Renal cortical epithelial cell (primary cell): ENCODE measurements around the gene IL4I1. TPM values are rescaled to one million over a fixed set of nuclear protein-coding genes. Genes with fewer than 3 reads are reported as not detected.

Experiments
- DNase-seq: peaks from one replicate; pipeline ENCODE4 v3.0.0-alpha.2; 2011; ENCODE audit warnings: low read depth
- total RNA-seq: library from RNA; depleted of rRNA; stranded (reverse); fragments of >200 nt; gene quantifications from 2 replicates; pipeline ENCODE4 v1.2.3, GENCODE V29; 2014

IL4I1 gene
- total RNA-seq, 1 donor from 2014 or later: 4.9 TPM

DNA sequence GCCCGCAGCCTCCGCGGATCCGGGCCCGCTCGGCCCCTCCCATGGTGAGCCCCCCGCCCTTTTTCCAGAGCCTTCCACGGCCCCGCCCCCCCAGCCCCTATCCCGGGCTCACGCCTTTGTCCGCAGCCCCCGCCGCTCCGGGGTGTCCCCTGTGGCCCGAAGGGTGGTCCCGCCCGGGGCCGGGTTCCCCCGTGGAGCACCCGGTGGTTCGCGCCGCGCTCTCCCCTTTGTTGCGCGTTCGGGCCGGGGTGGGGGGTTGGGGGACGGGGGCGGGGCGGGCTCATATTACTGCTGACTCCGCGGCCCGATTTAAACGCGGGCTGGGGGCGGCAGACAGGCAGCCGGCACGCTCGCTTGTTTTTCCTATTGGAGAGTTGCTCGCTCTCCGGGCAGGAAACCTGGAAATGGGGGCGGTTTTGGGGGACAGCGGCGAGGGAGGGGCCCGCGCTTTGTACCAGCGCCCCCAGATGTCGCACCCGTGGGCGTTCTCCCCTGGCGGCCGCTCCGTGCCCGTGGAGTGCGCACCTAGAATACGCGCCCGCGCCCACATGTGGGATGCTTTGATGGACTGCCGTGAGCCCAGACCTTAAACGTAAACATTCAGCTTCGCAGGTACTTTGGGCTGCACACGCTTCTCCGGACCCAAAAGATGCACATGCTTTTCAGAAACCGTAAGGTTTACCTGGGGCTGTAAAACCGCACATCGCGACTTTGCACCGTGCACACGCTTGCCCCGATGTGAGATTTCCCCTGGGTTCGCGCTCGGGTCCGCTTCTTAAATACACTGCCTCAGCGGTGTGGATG, 45.0 kb downstream of the IL4I1 start:
- DNase-seq: no peak

DNA sequence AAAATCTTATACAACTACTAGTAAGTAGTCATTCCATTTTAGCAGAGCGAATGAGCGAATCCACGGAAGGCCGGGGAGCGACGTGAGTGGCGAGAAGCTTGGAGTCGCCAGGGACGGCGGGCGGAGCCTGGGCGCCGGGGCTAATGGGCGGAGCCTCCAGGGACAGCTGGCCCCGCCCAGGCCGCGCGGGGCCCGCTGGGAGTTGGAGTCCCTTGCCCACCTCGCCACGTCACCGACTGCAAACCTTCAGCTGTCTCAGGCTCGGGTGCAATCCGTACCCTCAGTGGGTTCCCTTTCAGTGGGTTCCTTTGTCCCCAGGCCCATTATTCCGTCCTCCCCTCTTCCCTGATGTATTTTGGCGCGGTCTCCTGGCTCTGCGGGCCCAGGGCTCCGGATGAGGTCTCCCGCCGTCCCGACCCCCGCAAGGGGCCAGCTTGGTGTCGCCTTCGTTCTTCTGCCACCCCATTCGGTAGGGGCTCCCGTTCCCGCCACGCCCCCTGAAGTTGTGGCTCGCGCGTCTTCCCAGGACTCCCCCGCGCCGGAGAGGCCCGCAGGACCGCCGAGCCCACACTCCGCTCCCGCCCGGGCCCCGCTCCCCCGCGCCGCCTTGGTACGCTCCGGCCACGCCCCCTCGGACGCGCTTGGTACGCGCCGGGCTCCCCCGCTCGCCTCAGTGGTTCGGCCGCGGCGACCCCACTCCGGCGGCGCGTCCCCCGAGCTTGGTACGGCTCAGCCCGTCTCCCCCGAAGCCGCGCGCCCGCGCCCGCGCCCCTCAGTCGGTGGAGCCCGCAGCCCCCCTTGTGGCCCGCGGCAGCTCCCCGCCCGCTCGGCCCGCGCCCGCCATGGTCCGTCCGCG, 46.0 kb downstream of the IL4I1 start, which contains the start of gene PTOV1:
PTOV1 (plus strand) TSS at position 673 of the 856 bp plus-strand sequence.
- peak; percentile 78 for DNase-seq

DNA sequence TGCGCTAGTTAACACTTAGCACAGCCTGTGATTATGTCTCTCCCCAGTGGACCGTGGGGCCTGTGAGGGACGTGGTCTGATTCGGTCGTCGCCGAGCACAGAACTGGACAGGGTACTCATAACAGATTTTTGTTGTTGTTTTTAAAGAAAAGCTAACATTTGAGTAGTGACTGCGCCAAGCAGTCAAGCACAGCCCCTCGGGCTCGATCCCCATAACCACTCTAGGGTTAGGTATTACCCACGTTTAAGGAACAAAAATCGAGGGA, 46.5 kb downstream of the IL4I1 start:
- no peak for DNase-seq

DNA sequence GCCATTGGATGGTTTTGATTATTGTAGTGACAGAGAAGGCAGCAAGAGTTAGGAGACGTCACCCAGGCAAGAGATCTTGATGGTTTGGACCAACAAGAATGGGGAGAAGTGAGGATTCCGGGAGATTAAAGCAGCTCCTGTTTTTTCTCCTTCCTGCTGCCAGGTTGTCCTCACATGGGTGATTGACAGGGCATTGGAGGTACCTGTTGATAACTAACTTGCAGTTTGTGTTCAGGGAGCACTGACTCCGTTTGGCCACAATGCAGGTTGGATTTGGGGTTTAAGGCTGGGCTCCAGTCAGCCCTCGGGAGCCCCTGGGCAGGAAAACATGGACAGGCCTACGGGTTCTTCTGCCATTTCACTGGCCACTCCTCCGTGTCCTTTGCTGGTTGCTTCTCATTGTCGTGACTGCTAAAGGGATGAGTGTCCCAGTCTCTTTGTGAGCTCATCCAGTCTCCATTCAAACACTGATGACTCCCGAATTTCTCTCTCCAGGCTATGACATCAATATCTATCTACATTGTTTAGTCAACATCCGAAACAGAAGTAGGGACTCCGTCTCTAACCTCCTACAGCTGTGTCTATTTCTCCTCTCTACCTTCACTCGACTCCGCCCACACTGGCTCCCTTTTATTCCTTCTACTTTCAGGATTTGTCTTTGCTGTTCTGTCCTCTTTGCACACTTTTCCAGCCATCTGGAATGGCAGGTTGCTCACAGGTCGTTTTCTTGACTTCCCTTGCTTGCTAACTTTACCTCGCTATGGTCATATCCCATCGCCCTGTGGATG, 47.1 kb downstream of the IL4I1 start:
- DNase-seq: no peak

DNA sequence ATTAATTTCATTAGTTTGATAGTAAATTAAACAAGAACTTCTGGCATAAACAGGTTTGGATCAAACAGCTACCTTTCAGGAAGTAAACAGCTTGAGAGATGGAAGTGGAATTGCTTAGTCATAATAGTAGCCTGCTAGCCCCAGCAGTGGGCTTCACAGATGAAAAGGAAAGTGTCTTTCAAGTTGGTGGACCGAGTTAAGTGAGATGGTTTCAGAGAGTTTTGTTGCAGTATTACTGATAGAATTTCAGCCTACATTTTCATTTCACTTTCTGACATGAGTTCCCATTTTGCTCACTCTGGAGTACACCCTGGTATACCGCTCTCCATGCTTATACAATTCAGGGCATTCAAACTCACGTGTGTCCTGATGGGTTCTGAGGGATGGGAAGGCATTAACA, 47.7 kb downstream of the IL4I1 start:
- DNase-seq: peak; percentile 16

DNA sequence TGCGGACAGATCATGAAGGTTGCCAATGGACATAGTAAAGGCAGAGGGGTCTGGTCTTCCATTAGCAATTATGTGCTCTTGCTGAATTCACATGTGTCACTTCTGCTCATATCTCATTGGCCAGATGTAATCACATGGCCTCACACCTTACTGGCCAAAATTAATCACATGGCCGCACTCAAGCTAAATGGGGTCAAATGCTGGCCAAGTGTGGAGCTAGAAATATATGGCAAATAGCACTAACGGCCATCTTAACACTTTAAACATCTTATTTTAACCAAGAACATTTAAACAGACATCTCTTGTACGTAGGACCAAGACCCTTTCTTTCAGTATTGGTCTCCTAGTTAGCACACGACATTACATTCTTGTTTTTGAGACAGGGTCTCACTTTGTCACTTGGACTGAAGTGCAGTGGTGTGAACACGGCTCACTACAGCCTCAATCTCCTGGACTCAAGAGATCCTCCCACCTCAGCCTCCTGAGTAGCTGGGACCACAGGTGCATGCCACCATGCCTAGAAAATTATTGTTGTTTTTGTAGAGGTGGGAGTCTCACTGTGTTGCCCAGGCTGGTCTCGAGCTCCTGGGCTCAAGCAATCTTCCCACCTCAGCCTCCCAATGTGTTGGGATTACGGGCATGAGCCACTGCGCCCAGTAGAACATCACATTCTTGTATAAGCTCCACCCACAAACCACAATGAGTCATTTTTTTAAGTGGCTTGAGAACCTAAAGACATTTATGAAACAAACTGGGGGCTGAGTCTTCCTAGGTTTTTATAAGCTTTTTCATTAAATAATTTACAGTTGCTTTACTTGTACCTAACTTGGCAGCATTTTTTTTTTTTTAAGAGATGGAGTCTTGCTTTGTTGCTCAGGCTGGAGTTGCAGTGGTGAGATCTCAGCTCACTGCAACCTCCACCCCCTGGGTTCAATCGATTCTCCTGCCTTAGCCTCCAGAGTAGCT, 48.7 kb downstream of the IL4I1 start:
- DNase-seq: peak; percentile 94

DNA sequence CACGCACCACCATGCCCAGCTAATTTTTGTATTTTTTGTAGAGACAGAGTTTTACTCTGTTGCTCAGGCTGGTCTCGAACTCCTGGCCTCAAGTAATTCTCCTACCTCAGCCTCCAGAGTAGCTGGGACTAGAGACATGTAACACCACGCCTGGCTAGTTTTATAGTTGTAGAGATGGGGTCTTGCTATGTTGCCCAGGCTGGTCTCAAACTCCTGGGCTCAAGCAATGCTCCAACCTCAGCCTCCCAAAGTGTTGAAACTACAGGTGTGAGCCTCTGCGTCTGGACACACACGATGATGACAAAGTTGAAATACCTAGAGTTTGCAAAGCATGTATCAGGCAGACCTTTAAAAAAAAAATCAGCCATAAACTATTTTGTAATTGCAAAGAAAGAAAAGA, 50.3 kb downstream of the IL4I1 start:
- no peak for DNase-seq

DNA sequence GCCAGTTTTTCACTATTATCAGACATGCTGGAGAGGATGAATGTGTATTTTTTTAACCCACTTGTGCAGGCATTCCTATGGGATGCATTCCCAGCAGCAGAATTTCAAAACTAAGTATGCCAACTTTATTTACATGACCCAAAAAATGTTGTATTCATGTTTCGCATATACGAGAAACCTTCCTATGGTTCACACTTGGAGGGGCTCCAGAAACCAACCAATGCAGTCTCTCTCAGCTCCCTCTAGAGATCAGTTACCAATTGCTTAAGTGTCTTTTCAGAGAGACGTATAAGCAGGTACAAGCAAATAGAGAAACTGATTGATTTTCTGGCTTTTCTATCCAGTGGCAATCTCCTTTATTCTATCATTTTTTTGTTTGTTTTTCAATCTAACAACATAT, 51.3 kb downstream of the IL4I1 start:
- no peak for DNase-seq

DNA sequence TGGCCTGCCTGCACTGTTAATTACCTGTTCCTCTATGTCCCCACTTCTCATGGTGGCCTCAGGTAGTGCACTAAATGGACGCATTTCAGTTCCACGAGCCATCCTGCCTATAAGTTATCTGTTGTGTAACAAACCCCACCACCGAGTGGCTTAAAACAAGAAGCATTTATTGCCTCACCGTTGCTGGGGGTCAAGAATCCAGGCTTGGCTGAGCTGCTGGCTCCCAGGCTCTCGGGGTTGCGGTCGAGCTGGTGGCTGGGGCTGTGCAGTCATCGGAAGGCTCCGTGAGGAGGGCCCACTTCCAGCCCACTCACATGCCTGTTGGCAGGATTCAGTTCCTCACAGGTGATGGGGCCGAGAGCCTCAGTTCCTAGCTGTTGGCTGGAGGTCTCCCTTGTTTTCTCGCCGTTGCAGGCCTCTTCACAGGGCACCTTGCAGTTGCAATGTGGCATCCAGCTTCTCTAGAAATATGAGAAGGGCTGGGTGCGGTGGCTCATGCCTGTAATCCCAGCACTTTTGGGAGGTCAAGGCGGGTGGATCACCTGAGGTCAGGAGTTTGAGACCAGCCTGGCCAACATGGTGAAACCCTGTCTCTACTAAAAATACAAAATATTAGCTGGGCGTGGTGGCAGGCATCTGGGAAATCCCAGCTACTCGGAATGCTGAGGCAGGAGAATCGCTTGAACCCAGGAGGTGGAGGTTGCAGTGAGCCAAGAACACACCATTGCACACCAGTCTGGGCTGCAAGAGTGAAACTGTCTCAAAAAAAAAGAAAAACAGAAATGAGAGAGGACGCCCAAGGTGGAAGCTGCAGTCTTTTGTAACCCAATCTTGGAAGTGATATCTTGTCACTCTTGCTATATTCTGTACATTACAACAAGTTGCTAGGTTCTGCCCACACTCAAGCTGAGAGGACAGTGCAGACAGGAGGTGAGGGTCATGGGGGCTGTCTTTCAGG, 52.3 kb downstream of the IL4I1 start:
- DNase-seq: peak; percentile 65

DNA sequence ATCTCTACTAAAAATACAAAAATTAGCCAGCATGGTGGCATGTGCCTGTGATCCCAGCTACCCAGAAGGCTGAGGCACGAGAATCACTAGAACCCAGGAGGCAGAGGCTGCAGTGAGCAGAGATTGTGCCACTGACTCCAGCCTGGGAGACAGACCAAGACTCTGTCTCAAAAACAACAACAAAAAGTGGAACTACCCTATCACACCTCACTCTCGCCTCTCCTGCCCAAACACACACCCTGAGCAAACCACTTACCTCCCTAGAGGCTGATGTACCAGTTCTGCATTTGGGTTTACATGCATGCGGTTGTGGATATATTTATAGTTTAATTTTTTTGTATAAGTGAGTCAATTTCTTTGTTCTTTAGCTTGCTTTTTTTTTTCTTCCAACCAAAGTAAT, 53.4 kb downstream of the IL4I1 start:
- DNase-seq: no peak

DNA sequence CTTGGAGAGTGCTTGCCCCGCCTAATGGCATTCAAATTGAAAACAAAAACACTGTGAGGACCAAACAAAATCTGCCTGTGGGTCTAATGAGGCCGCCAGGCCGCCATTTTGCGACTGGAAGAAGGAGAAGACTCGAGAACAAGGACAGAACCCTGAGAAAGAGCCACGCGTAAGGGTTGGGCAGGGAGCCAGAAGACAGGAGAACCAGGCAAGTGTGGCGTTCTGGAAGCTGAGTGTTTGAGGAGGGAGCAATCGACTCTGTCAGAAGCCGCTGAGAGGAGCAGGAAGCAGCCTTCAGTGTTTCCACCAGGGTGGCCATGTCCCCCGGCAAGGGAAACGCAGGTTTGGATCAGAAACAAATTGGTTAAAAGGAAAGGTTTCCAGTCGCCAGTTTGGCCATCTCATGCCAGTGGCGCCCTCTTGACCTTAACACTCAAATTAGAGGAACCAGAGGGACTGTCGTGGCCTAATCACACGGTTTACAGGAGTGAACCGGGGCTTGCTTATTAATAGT, 55.9 kb downstream of the IL4I1 start:
- DNase-seq: no peak

DNA sequence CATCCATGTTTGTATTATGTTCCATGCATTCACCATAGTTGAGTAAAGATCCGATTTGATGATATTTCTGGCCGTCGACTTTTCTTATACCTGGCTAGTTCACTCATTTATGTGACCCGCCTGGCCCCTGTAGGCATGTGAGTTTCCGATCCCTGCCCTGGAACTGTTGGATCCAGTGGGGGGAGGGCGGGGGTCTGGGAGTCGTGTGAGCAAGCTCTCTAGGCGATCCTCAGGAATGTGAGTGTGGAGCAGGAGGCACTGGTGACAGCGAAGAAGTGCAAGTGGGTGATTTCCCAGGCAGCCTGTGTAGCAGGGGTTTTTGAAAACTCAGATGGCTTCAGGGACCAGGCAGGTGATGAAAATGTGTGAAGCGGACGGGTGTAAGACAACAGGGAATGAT, 56.4 kb downstream of the IL4I1 start:
- no peak for DNase-seq

DNA sequence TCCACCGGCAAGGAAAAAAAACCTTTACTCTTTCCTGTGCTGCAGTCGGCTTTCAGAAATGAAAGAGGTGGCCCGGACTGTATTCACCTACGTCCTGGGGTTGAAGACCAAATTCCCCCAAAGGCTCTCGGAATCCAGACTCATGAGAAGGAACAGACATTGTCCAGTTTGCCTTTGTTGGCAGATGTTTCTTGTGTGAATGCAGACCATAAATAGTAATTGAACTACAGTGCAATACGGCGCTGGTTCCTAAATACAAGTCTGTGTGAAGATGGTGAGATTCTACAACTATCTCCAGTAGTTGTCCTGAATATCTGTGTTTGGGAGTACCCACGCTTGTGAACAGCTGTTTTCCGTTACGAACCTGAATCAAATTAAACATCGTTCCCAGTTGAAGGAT, 57.0 kb downstream of the IL4I1 start:
- DNase-seq: no peak

Other genes starting within 250 kb of the IL4I1 start
- 68.4 and 89.3 TPM in 2 replicates for gene IRF3, start 231.0 kb downstream of the IL4I1 start, total RNA-seq
- gene BCL2L12, start 231.0 kb downstream of the IL4I1 start, total RNA-seq: 1.9 and 5.9 TPM in 2 replicates
- 205 and 483 TPM in 2 replicates for gene PRMT1, start 219.6 kb downstream of the IL4I1 start, total RNA-seq
- 0.35 TPM in 2 replicates for gene ADM5, start 207.3 kb downstream of the IL4I1 start, total RNA-seq
- 1.9 and 2.5 TPM in 2 replicates for gene CPT1C, start 205.8 kb downstream of the IL4I1 start, total RNA-seq
- gene TSKS, start 133.6 kb downstream of the IL4I1 start, total RNA-seq: not detected in 2 replicates
- 43.2 and 98.0 TPM in 2 replicates for gene AP2A1, start 129.9 kb downstream of the IL4I1 start, total RNA-seq
- 13.4 and 24.2 TPM in 2 replicates for gene FUZ, start 83.6 kb downstream of the IL4I1 start, total RNA-seq
- gene MED25, start 78.6 kb downstream of the IL4I1 start, total RNA-seq: 18.8 and 66.7 TPM in 2 replicates
- gene PTOV1, start 45.7 kb downstream of the IL4I1 start, total RNA-seq: 28.3 and 106 TPM in 2 replicates
- 30.5 and 36.3 TPM in 2 replicates for gene PNKP, start 29.3 kb downstream of the IL4I1 start, total RNA-seq
- gene AKT1S1, start 19.5 kb downstream of the IL4I1 start, total RNA-seq: 3.5 and 10.8 TPM in 2 replicates
- 12.1 and 13.7 TPM in 2 replicates for gene TBC1D17, start 19.2 kb downstream of the IL4I1 start, total RNA-seq
- gene ATF5, start 32.3 kb upstream of the IL4I1 start, total RNA-seq: 6.3 and 8.7 TPM in 2 replicates
- gene NUP62, start 32.6 kb upstream of the IL4I1 start, total RNA-seq: 28.1 and 46.0 TPM in 2 replicates
- not detected in 2 replicates for gene SIGLEC11, start 64.3 kb upstream of the IL4I1 start, total RNA-seq
- 19.8 and 32.9 TPM in 2 replicates for gene VRK3, start 128.5 kb upstream of the IL4I1 start, total RNA-seq
- 9.0 and 16.1 TPM in 2 replicates for gene ZNF473, start 129.1 kb upstream of the IL4I1 start, total RNA-seq